CD14-positive monocyte (primary cell): ENCODE results near the gene RAB20. TPM values are rescaled to one million over a fixed set of nuclear protein-coding genes. Genes with fewer than 3 reads are reported as not detected.

Experiments
- DNase-seq, 3 donors: peaks; one replicate each; pipeline ENCODE4 v3.0.0-alpha.2; 2011 to 2022
- H2AFZ ChIP-seq: 2 replicates; pipeline ENCODE4 v1.6.0; 2012; ENCODE audit warnings: mild to moderate bottlenecking, low read depth, low read length, inconsistent platforms; ENCODE audit not compliant: insufficient read depth, poor library complexity, severe bottlenecking
- H3K27ac ChIP-seq, 2 donors: 1 replicate in 1 of 2; 2 replicates in 1 of 2; pipeline ENCODE4 v1.5.1; 2012 to 2013; ENCODE audit warnings: low read length in 2 of 2, control low read depth in 1 of 2, inconsistent platforms in 1 of 2, low read depth in 1 of 2, mild to moderate bottlenecking in 1 of 2
- H3K27me3 ChIP-seq, 2 donors: one replicate each; pipeline versions ENCODE4 v1.6.0 to v1.6.1; 2011 to 2013; ENCODE audit warnings: low read length in 2 of 2; ENCODE audit not compliant: control insufficient read depth in 2 of 2, insufficient read depth in 2 of 2
- H3K36me3 ChIP-seq, 2 donors: replicated peaks in 1 of 2; 1 replicate in 1 of 2; 2 replicates in 1 of 2; pipeline versions ENCODE4 v1.5.1 to v1.6.1; 2012 to 2013; ENCODE audit warnings: low read length in 2 of 2, control low read depth in 1 of 2, inconsistent platforms in 1 of 2, mild to moderate bottlenecking in 1 of 2; ENCODE audit not compliant: insufficient read depth in 2 of 2, control insufficient read depth in 1 of 2
- H3K4me1 ChIP-seq, 2 donors: 1 replicate in 1 of 2; 2 replicates in 1 of 2; pipeline versions ENCODE4 v1.5.1 to v1.6.1; 2012 to 2013; ENCODE audit warnings: low read length in 2 of 2, control low read depth in 1 of 2, inconsistent platforms in 1 of 2, mild to moderate bottlenecking in 1 of 2, moderate library complexity in 1 of 2; ENCODE audit not compliant: insufficient read depth in 2 of 2, control insufficient read depth in 1 of 2
- H3K4me2 ChIP-seq: replicated peaks from 2 replicates; pipeline ENCODE3; 2012; ENCODE audit warnings: low read length, moderate library complexity, mild to moderate bottlenecking; ENCODE audit not compliant: poor library complexity, severe bottlenecking; ENCODE audit errors: extremely low read depth
- H3K4me3 ChIP-seq, 3 experiments: fragments of 200-600 bp in 1 of 3; sonication (generic) in 1 of 3; replicated peaks in 1 of 3; 1 replicate in 2 of 3; 2 replicates in 1 of 3; pipeline ENCODE4 v1.5.1; 2011 to 2013; ENCODE audit warnings: low read length in 3 of 3, mild to moderate bottlenecking in 3 of 3, control low read depth in 2 of 3, low read depth in 2 of 3, inconsistent platforms in 1 of 3, moderate library complexity in 1 of 3
- H3K79me2 ChIP-seq: 2 replicates; pipeline ENCODE4 v1.6.0; 2012; ENCODE audit warnings: mild to moderate bottlenecking, control low read depth, inconsistent platforms, low read length, moderate library complexity; ENCODE audit not compliant: insufficient read depth
- H3K9ac ChIP-seq: 2 replicates; pipeline ENCODE4 v1.6.0; 2017; ENCODE audit warnings: low read length, mild to moderate bottlenecking; ENCODE audit not compliant: insufficient read depth, poor library complexity, severe bottlenecking
- H3K9me3 ChIP-seq, 2 donors: replicated peaks in 1 of 2; 1 replicate in 1 of 2; 2 replicates in 1 of 2; pipeline versions ENCODE4 v1.5.1 to v1.6.1; 2012 to 2013; ENCODE audit warnings: low read length in 2 of 2, control low read depth in 1 of 2; ENCODE audit not compliant: control insufficient read depth in 1 of 2, insufficient read depth in 1 of 2
- H4K20me1 ChIP-seq: 2 replicates; pipeline ENCODE4 v1.6.0; 2012; ENCODE audit warnings: mild to moderate bottlenecking, low read length, control low read depth, moderate library complexity; ENCODE audit not compliant: insufficient read depth
- H3K27ac Mint-ChIP-seq, 7 donors: one replicate each; pipeline ENCODE4 v1.8.0; 2020; ENCODE audit warnings: mild to moderate bottlenecking in 7 of 7, mixed read lengths in 7 of 7, moderate library complexity in 6 of 7, inconsistent platforms in 2 of 7
- H3K27me3 Mint-ChIP-seq, 3 donors: one replicate each; pipeline ENCODE4 v1.8.0; 2021 to 2022; ENCODE audit warnings: low read depth in 3 of 3, mild to moderate bottlenecking in 3 of 3, mixed read lengths in 3 of 3, moderate library complexity in 3 of 3, inconsistent platforms in 1 of 3
- H3K36me3 Mint-ChIP-seq, 2 donors: one replicate each; pipeline ENCODE4 v1.8.0; 2020; ENCODE audit warnings: mixed read lengths in 2 of 2, inconsistent platforms in 1 of 2, mild to moderate bottlenecking in 1 of 2
- H3K4me1 Mint-ChIP-seq: one replicate; pipeline ENCODE4 v1.8.0; 2020; ENCODE audit warnings: mild to moderate bottlenecking, mixed read lengths
- H3K4me3 Mint-ChIP-seq, 2 donors: one replicate each; pipeline ENCODE4 v1.8.0; 2020; ENCODE audit warnings: mild to moderate bottlenecking in 2 of 2, mixed read lengths in 2 of 2, moderate library complexity in 1 of 2
- H3K9me3 Mint-ChIP-seq, 7 donors: one replicate each; pipeline ENCODE4 v1.8.0; 2020 to 2022; ENCODE audit warnings: mixed read lengths in 7 of 7, mild to moderate bottlenecking in 6 of 7, moderate library complexity in 6 of 7, inconsistent platforms in 2 of 7
- CTCF ChIP-seq: fragments of 200-600 bp; IDR thresholded peaks from one replicate; pipeline ENCODE4 v1.8.0; 2022; ENCODE audit warnings: antibody characterized with exemption, mild to moderate bottlenecking
- WGBS: methylation state at CpG from one replicate; pipeline ENCODE4 v1.1.5; 2013; ENCODE audit warnings: missing lambda C conversion rate; ENCODE audit not compliant: insufficient coverage; 5-methylcytosine and 5-hydroxymethylcytosine counted together
- intact Hi-C, 2 donors: fragments of 100-400 bp; cut with micrococcal nuclease; formaldehyde crosslinking; loops; one replicate each; pipeline versions ENCODE4 v1.15.0 to v1.15.1; 2023
- polyA plus RNA-seq, 3 donors: library from polyadenylated mRNA; depleted of rRNA in 1 of 3; unstranded in 2 of 3; stranded (reverse) in 1 of 3; fragments of 300-500 nt in 2 of 3; fragments of >200 nt in 1 of 3; fragmentation: Illumina TruSeq in 2 of 3; gene quantifications; 1 replicate in 2 of 3; 2 replicates in 1 of 3; pipeline ENCODE4 v1.2.3, GENCODE V29; 2012 to 2021

The RAB20 gene
- polyA plus RNA-seq, 3 donors = 37.8 to 77.5 (median 43.1) TPM

- Histone ChIP-seq H4K20me1 (peaks cover 88% of the 10 kb centered on the region), H3K4me1 (peaks cover 28 to 63% of the 10 kb centered on the region in 2 donors), H3K79me2 (peaks cover 89% of the 10 kb centered on the region), H3K9ac (no peak overlapping the region), H3K4me2 (no peak overlapping the region), H3K27me3 (no peaks in the 10 kb centered on the region), H2AFZ (no peak overlapping the region), H3K36me3 (peaks cover 8 to 30% of the 10 kb centered on the region in 2 donors), H3K9me3 (no peaks in the 10 kb centered on the region), H3K27ac (no peak overlapping the region), H3K4me3 (no peak overlapping the region)
- intact Hi-C loops = loop anchor here in 1 of 2 donors (1.0 kb wide), 1 partner anchor 21 kb away; no protein-coding TSS in a partner anchor
- 99% methylated on average over 4 of the region's 5 CpGs for WGBS
- Mint-ChIP-seq H3K27me3 (peaks cover 1 to 3% (median 2%) of the 10 kb centered on the region in 3 donors), H3K4me3 (peak overlapping the region in 1 of 2 donors; percentile 14), H3K4me1 (peaks cover 57% of the 10 kb centered on the region), H3K36me3 (peaks cover 44 to 48% of the 10 kb centered on the region in 2 donors), H3K9me3 (peaks cover 0 to 2% (median 0%) of the 10 kb centered on the region in 7 donors), H3K27ac (peak overlapping the region in 4 of 7 donors; percentile 34 to 69 (median 60))
- no peak for DNase-seq
- no peak for TF ChIP-seq CTCF
These were observed 4.4 kb downstream of the RAB20 start for GRCh38 chr13:110557082-110557481.

- peaks cover 95% of the 10 kb centered on the region for H4K20me1 ChIP-seq
- no peak overlapping the region for H2AFZ ChIP-seq
- intact Hi-C loops = no loop called here
- H3K4me3 ChIP-seq = no peak overlapping the region
- peaks cover 96% of the 10 kb centered on the region for H3K79me2 ChIP-seq
- H3K27ac Mint-ChIP-seq = peak overlapping the region in 6 of 7 donors; percentile 66 to 81 (median 74)
- peaks cover 0 to 2% (median 0%) of the 10 kb centered on the region in 7 donors for H3K9me3 Mint-ChIP-seq
- no peak for DNase-seq
- peaks cover 28 to 60% of the 10 kb centered on the region in 2 donors for H3K4me1 ChIP-seq
- WGBS = 83% methylated on average over 1 of the region's 1 CpG
- H3K27me3 Mint-ChIP-seq = peaks cover 1 to 4% (median 2%) of the 10 kb centered on the region in 3 donors
- no peak for TF ChIP-seq CTCF
- peaks cover 8 to 30% of the 10 kb centered on the region in 2 donors for H3K36me3 ChIP-seq
- no peaks in the 10 kb centered on the region for H3K9me3 ChIP-seq
- no peaks in the 10 kb centered on the region for H3K27me3 ChIP-seq
- peak overlapping the region in 1 of 2 donors; percentile 43 for H3K4me3 Mint-ChIP-seq
- peaks cover 58% of the 10 kb centered on the region for H3K4me1 Mint-ChIP-seq
- H3K9ac ChIP-seq = no peak overlapping the region
- H3K36me3 Mint-ChIP-seq = peaks cover 49 to 54% of the 10 kb centered on the region in 2 donors
- peak overlapping the region in 1 of 2 donors; percentile 17 for H3K27ac ChIP-seq
- H3K4me2 ChIP-seq = peak overlapping the region; percentile 14
These were observed 5.3 kb downstream of the RAB20 start for GRCh38 chr13:110556224-110556606.
